HEK293T (cell line): ENCODE measurements around the gene CPD.

Source experiments
- ELF4 ChIP-seq: fragments of 450-650 bp; IDR thresholded peaks from 2 replicates; pipeline ENCODE4 v1.6.1; 2017; ENCODE audit warnings: antibody characterized with exemption
- FOXM1 ChIP-seq: fragments of 450-650 bp; IDR thresholded peaks from 2 replicates; pipeline ENCODE4 v1.6.1; 2017; ENCODE audit warnings: mild to moderate bottlenecking, borderline replicate concordance
- HDGF ChIP-seq: fragments of 450-650 bp; IDR thresholded peaks from 2 replicates; pipeline ENCODE4 v1.6.1; 2017; ENCODE audit warnings: antibody characterized with exemption, borderline replicate concordance
- LEF1 ChIP-seq: fragments of 450-650 bp; IDR thresholded peaks from 2 replicates; pipeline ENCODE4 v1.6.1; 2017; ENCODE audit warnings: mild to moderate bottlenecking, borderline replicate concordance
- NFRKB ChIP-seq: fragments of 450-650 bp; IDR thresholded peaks from 2 replicates; pipeline ENCODE4 v1.6.1; 2016; ENCODE audit warnings: mild to moderate bottlenecking, moderate library complexity
- SP1 ChIP-seq: fragments of 450-650 bp; IDR thresholded peaks from 2 replicates; pipeline ENCODE4 v1.6.1; 2017
- SUZ12 ChIP-seq: fragments of 450-650 bp; IDR thresholded peaks from 2 replicates; pipeline ENCODE4 v1.6.1; 2016; ENCODE audit warnings: mild to moderate bottlenecking
- TARDBP ChIP-seq: fragments of 450-650 bp; IDR thresholded peaks from 2 replicates; pipeline ENCODE4 v1.6.1; 2016
- TF ChIP-seq, protein P1 (sequence below): fragments of 450-650 bp; IDR thresholded peaks from 2 replicates; pipeline ENCODE4 v1.6.1; 2016

DNA sequence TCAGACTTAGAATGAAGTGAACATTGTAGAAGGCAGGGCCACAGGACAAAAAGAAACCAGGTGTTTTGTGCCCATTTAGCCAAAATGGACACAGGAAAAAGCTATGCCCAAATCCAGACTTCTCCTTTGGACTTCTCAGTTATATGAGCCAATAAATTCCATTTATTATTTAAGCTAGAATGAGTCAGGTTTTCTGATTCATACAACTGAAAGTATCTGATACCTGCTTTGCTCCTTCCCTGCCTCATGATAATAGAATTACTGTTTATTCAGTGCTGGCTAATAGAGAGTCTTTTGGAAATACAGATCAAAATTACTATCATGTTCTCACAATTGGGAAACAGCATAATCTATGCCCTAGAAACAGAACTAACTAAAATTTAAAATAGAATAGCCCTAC is 8.7 kb upstream of the CPD start:
- TF ChIP-seq SUZ12 (no peak), SP1 (no peak), ELF4 (no peak), LEF1 (no peak), FOXM1 (no peak), HDGF (no peak), TARDBP (no peak), NFRKB (no peak)
- TF ChIP-seq, protein P1, sequence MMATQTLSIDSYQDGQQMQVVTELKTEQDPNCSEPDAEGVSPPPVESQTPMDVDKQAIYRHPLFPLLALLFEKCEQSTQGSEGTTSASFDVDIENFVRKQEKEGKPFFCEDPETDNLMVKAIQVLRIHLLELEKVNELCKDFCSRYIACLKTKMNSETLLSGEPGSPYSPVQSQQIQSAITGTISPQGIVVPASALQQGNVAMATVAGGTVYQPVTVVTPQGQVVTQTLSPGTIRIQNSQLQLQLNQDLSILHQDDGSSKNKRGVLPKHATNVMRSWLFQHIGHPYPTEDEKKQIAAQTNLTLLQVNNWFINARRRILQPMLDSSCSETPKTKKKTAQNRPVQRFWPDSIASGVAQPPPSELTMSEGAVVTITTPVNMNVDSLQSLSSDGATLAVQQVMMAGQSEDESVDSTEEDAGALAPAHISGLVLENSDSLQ = no peak
